Esophagus squamous epithelium (tissue), 5 donors: Measurements from ENCODE around the gene SORCS1. TPM values are rescaled to one million over a fixed set of nuclear protein-coding genes. Genes with fewer than 3 reads are reported as not detected.

Experiments used
- DNase-seq: peaks from one replicate; lab custom pipeline; 2025; lab: John Stamatoyannopoulos, UW
- H3K27ac ChIP-seq, 4 donors: fragments of 200-600 bp; sonication (generic); one replicate each; pipeline ENCODE4 v1.5.1; 2016 to 2019; ENCODE audit warnings: mild to moderate bottlenecking in 1 of 4
- H3K27me3 ChIP-seq, 4 donors: fragments of 200-600 bp; sonication (generic); 1 replicate in 3 of 4; 2 replicates in 1 of 4; pipeline versions ENCODE4 v1.5.1 to v1.6.0; 2017 to 2021; ENCODE audit warnings: antibody characterized with exemption in 1 of 4
- H3K36me3 ChIP-seq, 3 donors: fragments of 200-600 bp; sonication (generic); one replicate each; pipeline ENCODE4 v1.5.1; 2016 to 2019
- H3K4me1 ChIP-seq, 3 donors: fragments of 200-600 bp; sonication (generic); one replicate each; pipeline ENCODE4 v1.5.1; 2017 to 2019
- H3K4me3 ChIP-seq, 4 donors: fragments of 200-600 bp; sonication (generic); 1 replicate in 3 of 4; 2 replicates in 1 of 4; pipeline ENCODE4 v1.5.1; 2016 to 2019; ENCODE audit warnings: mild to moderate bottlenecking in 2 of 4, moderate library complexity in 1 of 4
- H3K9me3 ChIP-seq, 3 donors: fragments of 200-600 bp; sonication (generic); one replicate each; pipeline ENCODE4 v1.5.1; 2016 to 2019
- POLR2A ChIP-seq, 4 donors: fragments of 450-650 bp; IDR thresholded peaks; one replicate each; pipeline ENCODE4 v1.6.1; 2017; ENCODE audit warnings: antibody characterized with exemption in 4 of 4, mild to moderate bottlenecking in 4 of 4, moderate library complexity in 3 of 4
- WGBS, 2 donors: methylation state at CpG; one replicate each; pipeline ENCODE4 v1.1.5; 2018; 5-methylcytosine and 5-hydroxymethylcytosine counted together
- intact Hi-C: fragments of 100-400 bp; cut with DNase I; formaldehyde crosslinking; loops from one replicate; pipeline ENCODE4 v1.15.0; 2022
- total RNA-seq, 4 donors: library from RNA; depleted of rRNA; stranded (reverse); fragments of >200 nt; gene quantifications; one replicate each; pipeline ENCODE4 v1.1.0, GENCODE V29; 2016
- TF ChIP-seq, protein P1 (sequence below), 6 experiments: fragments of 450-650 bp in 4 of 6; fragments of 200-600 bp in 2 of 6; sonication (generic) in 2 of 6; IDR thresholded peaks; one replicate each; pipeline ENCODE4 v1.5.1; 2016 to 2019; ENCODE audit warnings: antibody characterized with exemption in 6 of 6, mild to moderate bottlenecking in 4 of 6, moderate library complexity in 4 of 6
- donor health status: DM: yes; HTN: yes; CAD: no.

SORCS1 gene
- total RNA-seq, 4 donors from 2014 or later, result 0.88 to 4.8 (median 1.4) TPM; not detected in 1

DNA sequence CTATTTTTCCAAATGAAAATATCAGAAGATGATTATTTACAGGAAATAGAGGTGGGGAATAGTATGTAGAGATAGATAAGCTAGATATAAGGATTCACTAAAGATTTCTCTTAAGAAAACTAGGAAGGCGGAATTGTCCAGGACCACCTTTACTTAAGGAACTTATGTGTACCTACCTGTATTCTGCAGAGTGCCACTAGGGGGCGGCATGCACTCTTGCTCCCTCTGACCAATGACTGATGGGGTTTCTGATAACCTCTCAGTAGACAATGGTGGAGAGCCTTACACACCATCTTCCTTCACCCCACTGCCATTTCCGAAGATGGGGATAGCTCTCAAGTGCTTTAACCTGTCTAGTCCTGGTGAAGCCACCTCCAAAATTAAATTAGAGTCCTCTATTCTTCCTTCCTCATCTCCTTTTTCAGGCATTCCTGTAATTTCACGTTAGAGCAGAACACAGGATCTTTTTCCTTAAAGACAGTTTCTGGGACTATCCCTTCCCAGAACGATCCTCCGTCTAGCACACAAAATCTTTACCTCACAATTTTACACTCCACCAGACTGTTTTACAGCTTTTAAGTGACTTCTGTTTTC is 453.1 kb downstream of the SORCS1 start:
- TF ChIP-seq, protein P1, sequence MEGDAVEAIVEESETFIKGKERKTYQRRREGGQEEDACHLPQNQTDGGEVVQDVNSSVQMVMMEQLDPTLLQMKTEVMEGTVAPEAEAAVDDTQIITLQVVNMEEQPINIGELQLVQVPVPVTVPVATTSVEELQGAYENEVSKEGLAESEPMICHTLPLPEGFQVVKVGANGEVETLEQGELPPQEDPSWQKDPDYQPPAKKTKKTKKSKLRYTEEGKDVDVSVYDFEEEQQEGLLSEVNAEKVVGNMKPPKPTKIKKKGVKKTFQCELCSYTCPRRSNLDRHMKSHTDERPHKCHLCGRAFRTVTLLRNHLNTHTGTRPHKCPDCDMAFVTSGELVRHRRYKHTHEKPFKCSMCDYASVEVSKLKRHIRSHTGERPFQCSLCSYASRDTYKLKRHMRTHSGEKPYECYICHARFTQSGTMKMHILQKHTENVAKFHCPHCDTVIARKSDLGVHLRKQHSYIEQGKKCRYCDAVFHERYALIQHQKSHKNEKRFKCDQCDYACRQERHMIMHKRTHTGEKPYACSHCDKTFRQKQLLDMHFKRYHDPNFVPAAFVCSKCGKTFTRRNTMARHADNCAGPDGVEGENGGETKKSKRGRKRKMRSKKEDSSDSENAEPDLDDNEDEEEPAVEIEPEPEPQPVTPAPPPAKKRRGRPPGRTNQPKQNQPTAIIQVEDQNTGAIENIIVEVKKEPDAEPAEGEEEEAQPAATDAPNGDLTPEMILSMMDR (IDR thresholded peaks at IDR 0.05), result peak in 3 of 6 experiments; percentile 33 to 48 (median 42)
- TF ChIP-seq POLR2A (IDR thresholded peaks at IDR 0.05), result no peak
- no peaks in the 10 kb centered on the region for H3K4me1 ChIP-seq
- no peak overlapping the region for H3K27ac ChIP-seq
- intact Hi-C loops, result no loop called here
- DNase-seq, result no peak
- WGBS, 2 donors, result 72% methylated on average over 6 of the region's 6 CpGs
- H3K36me3 ChIP-seq, result no peaks in the 10 kb centered on the region
- H3K27me3 ChIP-seq, result peaks cover 0 to 3% (median 0%) of the 10 kb centered on the region in 4 donors
- H3K9me3 ChIP-seq, result no peaks in the 10 kb centered on the region
- no peak overlapping the region for H3K4me3 ChIP-seq

GRCh38 chr10:106708506-106708905 is 456.0 kb downstream of the SORCS1 start:
- intact Hi-C loops, result no loop called here
- no peaks in the 10 kb centered on the region for H3K9me3 ChIP-seq
- no peaks in the 10 kb centered on the region for H3K4me1 ChIP-seq
- DNase-seq, result no peak
- no peak overlapping the region for H3K27ac ChIP-seq
- WGBS, 2 donors, result 59 to 70% methylated on average over 2 of the region's 2 CpGs
- no peak for TF ChIP-seq POLR2A (IDR thresholded peaks at IDR 0.05)
- TF ChIP-seq, protein P1 (IDR thresholded peaks at IDR 0.05), result no peak
- no peak overlapping the region for H3K4me3 ChIP-seq
- H3K27me3 ChIP-seq, result peaks cover 0 to 12% (median 0%) of the 10 kb centered on the region in 4 donors
- no peaks in the 10 kb centered on the region for H3K36me3 ChIP-seq

GRCh38 chr10:106707657-106708056 is 456.8 kb downstream of the SORCS1 start:
- WGBS, 2 donors, result 49 to 53% methylated on average over 3 of the region's 3 CpGs
- no peaks in the 10 kb centered on the region for H3K4me1 ChIP-seq
- no peak overlapping the region for H3K4me3 ChIP-seq
- no peaks in the 10 kb centered on the region for H3K36me3 ChIP-seq
- H3K27ac ChIP-seq, result no peak overlapping the region
- intact Hi-C loops, result no loop called here
- TF ChIP-seq POLR2A (IDR thresholded peaks at IDR 0.05), result no peak
- TF ChIP-seq, protein P1 (IDR thresholded peaks at IDR 0.05), result no peak
- no peaks in the 10 kb centered on the region for H3K9me3 ChIP-seq
- peaks cover 0 to 16% (median 0%) of the 10 kb centered on the region in 4 donors for H3K27me3 ChIP-seq
- no peak for DNase-seq

GRCh38 chr10:106706127-106706526 is 458.4 kb downstream of the SORCS1 start:
- TF ChIP-seq, protein P1 (IDR thresholded peaks at IDR 0.05), result no peak
- no peak for TF ChIP-seq POLR2A (IDR thresholded peaks at IDR 0.05)
- Histone ChIP-seq H3K27me3 (peaks cover 0 to 16% (median 0%) of the 10 kb centered on the region in 4 donors), H3K4me1 (no peaks in the 10 kb centered on the region), H3K4me3 (no peak overlapping the region), H3K27ac (no peak overlapping the region), H3K36me3 (no peaks in the 10 kb centered on the region), H3K9me3 (no peaks in the 10 kb centered on the region)
- DNase-seq, result no peak
- intact Hi-C loops, result no loop called here

GRCh38 chr10:106705681-106706100 is 458.8 kb downstream of the SORCS1 start:
- no peaks in the 10 kb centered on the region for H3K4me1 ChIP-seq
- 8 to 18% methylated on average over 9 of the region's 9 CpGs for WGBS, 2 donors
- H3K27me3 ChIP-seq, result peaks cover 0 to 16% (median 0%) of the 10 kb centered on the region in 4 donors
- no peak for DNase-seq
- TF ChIP-seq, protein P1 (IDR thresholded peaks at IDR 0.05), result peak in 5 of 6 experiments; percentile 29 to 62 (median 47)
- no peak for TF ChIP-seq POLR2A (IDR thresholded peaks at IDR 0.05)
- intact Hi-C loops, result no loop called here
- H3K27ac ChIP-seq, result no peak overlapping the region
- H3K9me3 ChIP-seq, result no peaks in the 10 kb centered on the region
- no peak overlapping the region for H3K4me3 ChIP-seq
- H3K36me3 ChIP-seq, result no peaks in the 10 kb centered on the region
